ENCODE results near the gene FCHSD1.

The FCHSD1 gene

GRCh38 chr5:141692533-141692888 lies 41.3 kb upstream of the FCHSD1 start:
- no peak for DNase-seq (ENCODE audit: low read depth)
- no peak for TF ChIP-seq CTCF (conservative IDR thresholded peaks at IDR 0.05; ENCODE audit: low read depth, low read length)
- peak overlapping the region; percentile 52 for H3K4me3 ChIP-seq (ENCODE audit: low read depth, low read length)

- DNase-seq (ENCODE audit: low read depth): peak; percentile 79
- peak; percentile 90 for TF ChIP-seq CTCF (conservative IDR thresholded peaks at IDR 0.05; ENCODE audit: low read depth, low read length)
- peak overlapping the region; percentile 52 for H3K4me3 ChIP-seq (ENCODE audit: low read depth, low read length)
Measured at GRCh38 chr5:141691867-141692532, 40.8 kb upstream of the FCHSD1 start.

GRCh38 chr5:141691286-141691866 lies 40.2 kb upstream of the FCHSD1 start:
- DNase-seq (ENCODE audit: low read depth): no peak
- no peak for TF ChIP-seq CTCF (conservative IDR thresholded peaks at IDR 0.05; ENCODE audit: low read depth, low read length)
- no peak overlapping the region for H3K4me3 ChIP-seq (ENCODE audit: low read depth, low read length)

GRCh38 chr5:141686648-141687416 lies 35.6 kb upstream of the FCHSD1 start:
- no peak for DNase-seq (ENCODE audit: low read depth)
- TF ChIP-seq CTCF (conservative IDR thresholded peaks at IDR 0.05; ENCODE audit: low read depth, low read length): no peak
- no peak overlapping the region for H3K4me3 ChIP-seq (ENCODE audit: low read depth, low read length)

- H3K4me3 ChIP-seq (ENCODE audit: low read depth, low read length): no peak overlapping the region
- DNase-seq (ENCODE audit: low read depth): no peak
- no peak for TF ChIP-seq CTCF (conservative IDR thresholded peaks at IDR 0.05; ENCODE audit: low read depth, low read length)
Measured at GRCh38 chr5:141685591-141685990, 34.4 kb upstream of the FCHSD1 start.

GRCh38 chr5:141683596-141684141 lies 32.5 kb upstream of the FCHSD1 start:
- TF ChIP-seq CTCF (conservative IDR thresholded peaks at IDR 0.05; ENCODE audit: low read depth, low read length): no peak
- no peak overlapping the region for H3K4me3 ChIP-seq (ENCODE audit: low read depth, low read length)
- DNase-seq (ENCODE audit: low read depth): no peak

Data from choroid plexus epithelial cell (primary cell).